PC-9 (cell line): ENCODE results near the gene VPS35. TPM values are rescaled to one million over a fixed set of nuclear protein-coding genes. Genes with fewer than 3 reads are reported as not detected.

Experiments used
- BruUV-seq: library from RNA; stranded (reverse); fragments of 400-500 nt; replicated peaks from 2 replicates; lab custom pipeline; 2021; lab: Mats Ljungman, UMichigan
- CTCF ChIA-PET: fragments of 300-600 bp; sonication (Branson Sonifier 250); formaldehyde crosslinking; loops from one replicate; lab custom pipeline; 2022; ENCODE audit warnings: antibody characterized with exemption; lab: Charles Lee
- POLR2A ChIA-PET: fragments of 300-600 bp; sonication (Branson Sonifier 250); formaldehyde crosslinking; loops from one replicate; lab custom pipeline; 2022; ENCODE audit warnings: antibody characterized with exemption; ENCODE audit not compliant: unreplicated experiment; lab: Charles Lee
- DNase-seq, 2 experiments: peaks; one replicate each; pipeline versions ENCODE4 v3.0.0 to v3.0.0-alpha.2; 2015 to 2022; ENCODE audit warnings: mixed read lengths in 1 of 2
- H2AFZ ChIP-seq: fragments of 200-600 bp; sonication (generic); 2 replicates; pipeline ENCODE4 v1.8.1; 2017; ENCODE audit warnings: antibody characterized with exemption
- H3F3A ChIP-seq: fragments of 200-600 bp; sonication (generic); 2 replicates; pipeline ENCODE4 v1.8.1; 2017; ENCODE audit warnings: antibody characterized with exemption, mild to moderate bottlenecking, low read depth; ENCODE audit not compliant: insufficient read depth
- H3K27ac ChIP-seq: fragments of 200-600 bp; sonication (generic); 2 replicates; pipeline ENCODE4 v1.6.1; 2016; ENCODE audit warnings: mixed run types
- H3K27me3 ChIP-seq: fragments of 200-600 bp; sonication (generic); 2 replicates; pipeline ENCODE4 v1.6.1; 2016; ENCODE audit warnings: low read depth, mixed run types; ENCODE audit not compliant: insufficient read depth
- H3K36me3 ChIP-seq: fragments of 200-600 bp; sonication (generic); 2 replicates; pipeline ENCODE4 v1.6.1; 2016; ENCODE audit warnings: low read depth, mixed run types
- H3K4me1 ChIP-seq: fragments of 200-600 bp; sonication (generic); replicated peaks from 2 replicates; pipeline ENCODE4 v1.6.1; 2016; ENCODE audit warnings: mixed run types; ENCODE audit not compliant: insufficient read depth
- H3K4me2 ChIP-seq: fragments of 200-600 bp; sonication (generic); 2 replicates; pipeline ENCODE4 v1.6.1; 2017; ENCODE audit warnings: mixed run types
- H3K4me3 ChIP-seq: fragments of 200-600 bp; sonication (generic); 2 replicates; pipeline ENCODE4 v1.6.1; 2016; ENCODE audit warnings: mixed run types
- H3K79me2 ChIP-seq: fragments of 200-600 bp; sonication (generic); 2 replicates; pipeline ENCODE4 v1.6.1; 2017; ENCODE audit warnings: low read depth, mixed run types
- H3K9me2 ChIP-seq: fragments of 200-600 bp; sonication (generic); 2 replicates; pipeline ENCODE4 v1.8.1; 2017; ENCODE audit warnings: mild to moderate bottlenecking; ENCODE audit not compliant: insufficient read depth
- H3K9me3 ChIP-seq: fragments of 200-600 bp; sonication (generic); 2 replicates; pipeline ENCODE4 v1.8.1; 2016; ENCODE audit warnings: low read depth; ENCODE audit not compliant: insufficient read depth
- H4K20me1 ChIP-seq: fragments of 200-600 bp; sonication (generic); 2 replicates; pipeline ENCODE4 v1.8.1; 2017; ENCODE audit not compliant: insufficient read depth
- EZH2 ChIP-seq: fragments of 200-600 bp; sonication (generic); IDR thresholded peaks from 2 replicates; pipeline ENCODE4 v1.8.0; 2017; ENCODE audit warnings: antibody characterized with exemption, low read depth
- intact Hi-C: fragments of 100-400 bp; cut with micrococcal nuclease; formaldehyde crosslinking; loops from one replicate; pipeline ENCODE4 v1.10.0; 2022; ENCODE audit not compliant: unreplicated experiment
- total RNA-seq: library from RNA; stranded (reverse); gene quantifications from 2 replicates; pipeline ENCODE4 v1.2.3, GENCODE V29; 2021
- TF ChIP-seq, protein P1 (sequence below): fragments of 200-600 bp; sonication (generic); conservative IDR thresholded peaks from 2 replicates; pipeline ENCODE4 v1.6.1; 2017; ENCODE audit warnings: mixed run types, antibody characterized with exemption, mild to moderate bottlenecking, moderate library complexity

The VPS35 gene
- total RNA-seq, 1 experiment from 2014 or later, result 98.4 TPM

DNA sequence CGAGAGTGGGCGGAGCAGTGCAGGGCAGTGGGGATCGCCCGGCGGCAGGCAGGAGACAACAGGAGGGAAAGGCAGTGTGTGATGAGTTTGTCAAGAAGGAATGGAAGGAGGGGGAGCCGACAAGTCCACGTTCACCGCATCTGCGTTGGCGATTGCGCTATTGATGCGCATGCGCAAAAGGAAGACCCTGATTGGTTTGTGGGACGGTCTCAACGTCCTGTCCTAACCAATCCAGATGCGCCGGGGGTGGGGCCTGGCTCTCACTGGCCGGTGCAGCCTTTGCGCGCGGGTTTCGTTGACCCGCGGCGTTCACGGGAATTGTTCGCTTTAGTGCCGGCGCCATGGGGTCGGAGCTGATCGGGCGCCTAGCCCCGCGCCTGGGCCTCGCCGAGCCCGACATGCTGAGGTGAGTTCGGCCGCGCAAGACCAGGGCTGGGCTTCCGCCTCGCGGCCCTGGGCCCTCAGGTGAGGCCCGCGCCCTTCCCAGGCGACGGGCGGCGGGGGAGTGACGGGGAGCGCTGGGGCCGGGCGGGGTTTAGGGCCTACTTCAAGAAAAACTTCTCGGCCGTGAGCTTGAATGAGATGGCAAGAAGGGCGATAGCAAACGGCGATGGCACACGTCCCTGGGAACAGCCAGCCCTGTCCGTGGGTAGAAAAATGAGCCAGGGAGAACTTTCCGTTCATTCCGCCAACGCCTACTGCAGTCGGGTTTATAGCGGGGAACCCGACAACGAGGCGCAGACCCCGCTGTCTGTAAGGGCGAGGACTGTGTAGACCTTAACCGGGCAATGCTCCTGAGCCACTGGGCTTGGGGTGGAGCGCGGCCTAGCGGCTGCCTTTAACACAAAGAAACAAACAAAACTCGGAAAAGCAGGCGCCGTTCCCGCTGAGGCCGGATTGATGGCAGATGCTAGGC lies 645 bp upstream of the VPS35 start, which contains the start of gene ORC6:
TSS of gene ORC6 (plus strand) at position 295 of the 916 bp plus-strand sequence. CDS start at position 342, 47 bp downstream.
- Histone ChIP-seq H3F3A (peaks cover 18% of the 10 kb centered on the region; the same call in 1 of the 2 replicates), H4K20me1 (peaks cover 39% of the 10 kb centered on the region), H3K27me3 (no peaks in the 10 kb centered on the region), H3K27ac (peak within 1 kb of the TSS; percentile 74), H3K4me3 (peak within 1 kb of the TSS; percentile 73), H3K4me1 (peaks cover 34% of the 10 kb centered on the region), H2AFZ (peak within 1 kb of the TSS; percentile 95), H3K79me2 (peaks cover 73% of the 10 kb centered on the region), H3K4me2 (peak within 1 kb of the TSS; percentile 95), H3K9me3 (no peaks in the 10 kb centered on the region), H3K9me2 (0 out of 2 replicates have a peak, but pooled peaks cover 3% of the 10 kb centered on the region), H3K36me3 (peaks cover 7% of the 10 kb centered on the region; the same call in 1 of the 2 replicates)
- no peak for TF ChIP-seq EZH2
- TF ChIP-seq, protein P1, sequence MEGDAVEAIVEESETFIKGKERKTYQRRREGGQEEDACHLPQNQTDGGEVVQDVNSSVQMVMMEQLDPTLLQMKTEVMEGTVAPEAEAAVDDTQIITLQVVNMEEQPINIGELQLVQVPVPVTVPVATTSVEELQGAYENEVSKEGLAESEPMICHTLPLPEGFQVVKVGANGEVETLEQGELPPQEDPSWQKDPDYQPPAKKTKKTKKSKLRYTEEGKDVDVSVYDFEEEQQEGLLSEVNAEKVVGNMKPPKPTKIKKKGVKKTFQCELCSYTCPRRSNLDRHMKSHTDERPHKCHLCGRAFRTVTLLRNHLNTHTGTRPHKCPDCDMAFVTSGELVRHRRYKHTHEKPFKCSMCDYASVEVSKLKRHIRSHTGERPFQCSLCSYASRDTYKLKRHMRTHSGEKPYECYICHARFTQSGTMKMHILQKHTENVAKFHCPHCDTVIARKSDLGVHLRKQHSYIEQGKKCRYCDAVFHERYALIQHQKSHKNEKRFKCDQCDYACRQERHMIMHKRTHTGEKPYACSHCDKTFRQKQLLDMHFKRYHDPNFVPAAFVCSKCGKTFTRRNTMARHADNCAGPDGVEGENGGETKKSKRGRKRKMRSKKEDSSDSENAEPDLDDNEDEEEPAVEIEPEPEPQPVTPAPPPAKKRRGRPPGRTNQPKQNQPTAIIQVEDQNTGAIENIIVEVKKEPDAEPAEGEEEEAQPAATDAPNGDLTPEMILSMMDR, result peak; percentile 61; the same call in 1 of the 2 replicates
- intact Hi-C loops, result loop anchor here (1.0 to 5.0 kb wide), 4 partner anchors 68 to 195 kb away; partner anchors contain the start of genes C16orf87 and GPT2
- ChIA-PET CTCF (interaction anchor here (0.6 kb wide), 3 partner anchors 12 to 113 kb away, joined by 3 to 8 read pairs (median 6); no protein-coding TSS in a partner anchor), POLR2A (interaction anchor here (0.6 to 0.9 kb wide), 2 partner anchors 140 to 452 kb away, joined by 5 to 23 read pairs; no protein-coding TSS in a partner anchor)
- BruUV-seq, result TSS peak; percentile 53
- DNase-seq, result peak; percentile 90 to 95

DNA sequence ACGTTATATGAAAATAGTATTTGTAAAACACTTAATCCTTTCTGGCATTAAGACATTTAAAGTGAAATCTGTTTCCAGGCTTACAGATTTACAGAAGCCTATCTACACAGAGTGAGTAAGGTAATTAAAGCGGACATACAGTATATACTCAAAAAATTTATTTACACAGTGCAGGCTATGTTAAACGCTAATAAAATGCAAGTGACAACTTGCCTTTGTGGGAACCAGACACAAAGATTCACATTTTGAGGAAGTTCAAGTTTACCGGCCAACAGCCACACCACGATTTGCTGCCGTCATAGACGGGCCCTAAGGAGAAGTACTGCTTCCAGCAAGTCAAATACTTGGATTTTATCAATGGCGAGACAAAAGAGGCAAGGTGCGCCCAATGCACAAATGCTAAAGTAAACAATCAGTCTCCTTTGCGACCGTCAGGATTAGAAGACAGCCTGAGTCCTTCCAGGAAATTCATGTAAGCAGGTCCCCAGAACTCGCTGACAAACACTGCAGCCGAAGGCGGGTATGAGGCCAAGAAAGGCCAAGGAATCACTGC lies 801 bp downstream of the VPS35 start:
- intact Hi-C loops, result loop anchor here (2.0 to 5.0 kb wide), 3 partner anchors 69 to 197 kb away; partner anchors contain the start of gene GPT2
- BruUV-seq, result no TSS peak

More for the DNA sequence above, 801 bp downstream of the VPS35 start:
- peak overlapping the region; percentile 74 for H3K27ac ChIP-seq
- 0 out of 2 replicates have a peak, but pooled peaks cover 3% of the 10 kb centered on the region for H3K9me2 ChIP-seq
- peaks cover 4% of the 10 kb centered on the region; the same call in 1 of the 2 replicates for H3K36me3 ChIP-seq
- no peaks in the 10 kb centered on the region for H3K27me3 ChIP-seq
- no peaks in the 10 kb centered on the region for H3K9me3 ChIP-seq
- ChIA-PET CTCF (no interaction called here), POLR2A (no interaction called here)
- H3K4me3 ChIP-seq, result peak overlapping the region; percentile 73
- H4K20me1 ChIP-seq, result peaks cover 52% of the 10 kb centered on the region
- H3F3A ChIP-seq, result peaks cover 17% of the 10 kb centered on the region; the same call in 1 of the 2 replicates
- H3K4me1 ChIP-seq, result peaks cover 34% of the 10 kb centered on the region
- TF ChIP-seq EZH2, result no peak
- TF ChIP-seq, protein P1, result peak; percentile 53; the same call in 1 of the 2 replicates
- DNase-seq, result no peak
- H3K4me2 ChIP-seq, result peak overlapping the region; percentile 91
- peaks cover 85% of the 10 kb centered on the region for H3K79me2 ChIP-seq
- peak overlapping the region; percentile 95 for H2AFZ ChIP-seq
